Thymus (tissue), 14 donors: Measurements from ENCODE around the gene ARGLU1. TPM values are rescaled to one million over a fixed set of nuclear protein-coding genes. Genes with fewer than 3 reads are reported as not detected.

Source experiments
- DNase-seq, 9 donors: peaks; one replicate each; pipeline ENCODE4 v3.0.0-alpha.2; 2013; ENCODE audit warnings: low spot score in 9 of 9, low read depth in 6 of 9, missing footprints in 1 of 9
- H3K27ac ChIP-seq, 2 donors: one replicate each; pipeline ENCODE4 v1.5.1; 2013; ENCODE audit warnings: control low read depth in 1 of 2, low read depth in 1 of 2, low read length in 1 of 2, mild to moderate bottlenecking in 1 of 2, moderate library complexity in 1 of 2
- H3K27me3 ChIP-seq, 2 donors: one replicate each; pipeline ENCODE4 v1.5.1; 2013; ENCODE audit warnings: low read length in 1 of 2; ENCODE audit not compliant: control insufficient read depth in 2 of 2, insufficient read depth in 1 of 2
- H3K36me3 ChIP-seq, 2 donors: one replicate each; pipeline ENCODE4 v1.5.1; 2013; ENCODE audit warnings: low read length in 1 of 2, mild to moderate bottlenecking in 1 of 2, moderate library complexity in 1 of 2; ENCODE audit not compliant: control insufficient read depth in 2 of 2, insufficient read depth in 2 of 2
- H3K4me1 ChIP-seq, 2 donors: one replicate each; pipeline ENCODE4 v1.5.1; 2013; ENCODE audit warnings: low read length in 2 of 2; ENCODE audit not compliant: control insufficient read depth in 2 of 2, insufficient read depth in 2 of 2
- H3K4me3 ChIP-seq, 2 donors: one replicate each; pipeline ENCODE4 v1.5.1; 2013; ENCODE audit warnings: low read length in 2 of 2, control low read depth in 1 of 2, mild to moderate bottlenecking in 1 of 2
- H3K9me3 ChIP-seq, 2 donors: one replicate each; pipeline ENCODE4 v1.5.1; 2013; ENCODE audit warnings: low read length in 1 of 2, mild to moderate bottlenecking in 1 of 2; ENCODE audit not compliant: control insufficient read depth in 2 of 2, insufficient read depth in 1 of 2
- WGBS: extraction: QIAGEN DNeasy Blood & Tissue Kit; methylation state at CpG from one replicate; pipeline ENCODE4 v1.1.7; 2013; 5-methylcytosine and 5-hydroxymethylcytosine counted together
- long read RNA-seq, 10 donors: transcript quantifications; one replicate each; lab custom pipeline, GENCODE V29; 2026
- polyA plus RNA-seq: library from polyadenylated mRNA; stranded (reverse); fragments of 200-250 nt; gene quantifications from one replicate; pipeline ENCODE4 v1.2.3, GENCODE V29; 2013
- total RNA-seq: library from RNA; stranded (reverse); fragments of 120-200 nt; gene quantifications from one replicate; pipeline ENCODE4 v1.2.4, GENCODE V29; 2013
- donor health status: healthy.

ARGLU1 gene
- 141 TPM for total RNA-seq
- 268 TPM for polyA plus RNA-seq
- long read RNA-seq, donor 1, full-length matches to known transcripts: 9 of 37 reads
- long read RNA-seq, donor 1, partial matches to known transcripts: 28 of 37 reads
- long read RNA-seq, donor 1, other reads (novel, unspliced or antisense): 0 of 37 reads
- long read RNA-seq, donor 2: 0 reads
- long read RNA-seq, donor 3, full-length matches to known transcripts: 72 of 556 reads
- long read RNA-seq, donor 3, partial matches to known transcripts: 484 of 556 reads
- long read RNA-seq, donor 3, other reads (novel, unspliced or antisense): 0 of 556 reads
- long read RNA-seq, donor 4, full-length matches to known transcripts: 42 of 253 reads
- long read RNA-seq, donor 4, partial matches to known transcripts: 211 of 253 reads
- long read RNA-seq, donor 4, other reads (novel, unspliced or antisense): 0 of 253 reads
- long read RNA-seq, donor 5, full-length matches to known transcripts: 93 of 584 reads
- long read RNA-seq, donor 5, partial matches to known transcripts: 491 of 584 reads
- long read RNA-seq, donor 5, other reads (novel, unspliced or antisense): 0 of 584 reads
- long read RNA-seq, donor 6, full-length matches to known transcripts: 42 of 159 reads
- long read RNA-seq, donor 6, partial matches to known transcripts: 117 of 159 reads
- long read RNA-seq, donor 6, other reads (novel, unspliced or antisense): 0 of 159 reads
- long read RNA-seq, donor 7, full-length matches to known transcripts: 52 of 161 reads
- long read RNA-seq, donor 7, partial matches to known transcripts: 109 of 161 reads
- long read RNA-seq, donor 7, other reads (novel, unspliced or antisense): 0 of 161 reads
- long read RNA-seq, donor 8, full-length matches to known transcripts: 26 of 104 reads
- long read RNA-seq, donor 8, partial matches to known transcripts: 78 of 104 reads
- long read RNA-seq, donor 8, other reads (novel, unspliced or antisense): 0 of 104 reads
- long read RNA-seq, donor 9, full-length matches to known transcripts: 55 of 196 reads
- long read RNA-seq, donor 9, partial matches to known transcripts: 141 of 196 reads
- long read RNA-seq, donor 9, other reads (novel, unspliced or antisense): 0 of 196 reads
- long read RNA-seq, donor 10, full-length matches to known transcripts: 28 of 256 reads
- long read RNA-seq, donor 10, partial matches to known transcripts: 228 of 256 reads
- long read RNA-seq, donor 10, other reads (novel, unspliced or antisense): 0 of 256 reads

- H3K4me1 ChIP-seq: peaks cover 15 to 18% of the 10 kb centered on the region in 2 donors
- peaks cover 0 to 6% of the 10 kb centered on the region in 2 donors for H3K36me3 ChIP-seq
- H3K4me3 ChIP-seq: peak within 1 kb of the TSS; percentile 78 to 96
- peak within 1 kb of the TSS; percentile 98 to 99 for H3K27ac ChIP-seq
- H3K9me3 ChIP-seq: no peaks in the 10 kb centered on the region
- WGBS: under 1% methylated on average over 108 of the region's 108 CpGs
- H3K27me3 ChIP-seq: no peaks in the 10 kb centered on the region
- DNase-seq: peak; percentile 85 to 98 (median 94)
Observed at GRCh38 chr13:106567474-106568298, at the start of gene ARGLU1. TSS of gene ARGLU1 (minus strand) at chr13:106568137. CDS start at chr13:106567919, 218 bp downstream.

GRCh38 chr13:106617561-106617960, 49.6 kb upstream of the ARGLU1 start:
- Histone ChIP-seq H3K27me3 (peaks cover 0 to 4% of the 10 kb centered on the region in 2 donors), H3K36me3 (no peaks in the 10 kb centered on the region), H3K9me3 (no peaks in the 10 kb centered on the region), H3K4me1 (peaks cover 0 to 3% of the 10 kb centered on the region in 2 donors), H3K27ac (no peak overlapping the region), H3K4me3 (no peak overlapping the region)
- WGBS: 96% methylated on average over 3 of the region's 3 CpGs
- no peak for DNase-seq

- DNase-seq: no peak
- Histone ChIP-seq H3K9me3 (no peaks in the 10 kb centered on the region), H3K4me3 (no peak overlapping the region), H3K4me1 (peaks cover 0 to 3% of the 10 kb centered on the region in 2 donors), H3K27ac (no peak overlapping the region), H3K27me3 (peaks cover 0 to 4% of the 10 kb centered on the region in 2 donors), H3K36me3 (no peaks in the 10 kb centered on the region)
- 95% methylated on average over 3 of the region's 3 CpGs for WGBS
Observed at GRCh38 chr13:106616729-106617128, 48.8 kb upstream of the ARGLU1 start.

GRCh38 chr13:106614874-106615273, 46.9 kb upstream of the ARGLU1 start:
- 94% methylated on average over 4 of the region's 4 CpGs for WGBS
- Histone ChIP-seq H3K4me3 (no peak overlapping the region), H3K9me3 (no peaks in the 10 kb centered on the region), H3K27ac (no peak overlapping the region), H3K36me3 (no peaks in the 10 kb centered on the region), H3K27me3 (no peaks in the 10 kb centered on the region), H3K4me1 (peaks cover 0 to 3% of the 10 kb centered on the region in 2 donors)
- no peak for DNase-seq

GRCh38 chr13:106612688-106613087, 44.8 kb upstream of the ARGLU1 start:
- DNase-seq: peak in 2 of 9 donors; percentile 2 to 12
- Histone ChIP-seq H3K4me1 (no peaks in the 10 kb centered on the region), H3K27ac (no peak overlapping the region), H3K27me3 (no peaks in the 10 kb centered on the region), H3K4me3 (no peak overlapping the region), H3K36me3 (no peaks in the 10 kb centered on the region), H3K9me3 (no peaks in the 10 kb centered on the region)
- WGBS: 77% methylated on average over 1 of the region's 1 CpG

- H3K9me3 ChIP-seq: no peaks in the 10 kb centered on the region
- WGBS: 95% methylated on average over 1 of the region's 1 CpG
- DNase-seq: no peak
- no peaks in the 10 kb centered on the region for H3K36me3 ChIP-seq
- no peaks in the 10 kb centered on the region for H3K4me1 ChIP-seq
- no peak overlapping the region for H3K27ac ChIP-seq
- no peak overlapping the region for H3K4me3 ChIP-seq
- H3K27me3 ChIP-seq: no peaks in the 10 kb centered on the region
Observed at GRCh38 chr13:106610486-106610885, 42.5 kb upstream of the ARGLU1 start.

GRCh38 chr13:106609116-106609515, 41.2 kb upstream of the ARGLU1 start:
- no peaks in the 10 kb centered on the region for H3K9me3 ChIP-seq
- H3K4me1 ChIP-seq: no peaks in the 10 kb centered on the region
- no peak for DNase-seq
- H3K36me3 ChIP-seq: no peaks in the 10 kb centered on the region
- no peak overlapping the region for H3K4me3 ChIP-seq
- no peak overlapping the region for H3K27ac ChIP-seq
- 74% methylated on average over 5 of the region's 5 CpGs for WGBS
- no peaks in the 10 kb centered on the region for H3K27me3 ChIP-seq

GRCh38 chr13:106603546-106603945, 35.6 kb upstream of the ARGLU1 start:
- Histone ChIP-seq H3K27me3 (no peaks in the 10 kb centered on the region), H3K27ac (no peak overlapping the region), H3K36me3 (no peaks in the 10 kb centered on the region), H3K4me3 (no peak overlapping the region), H3K9me3 (no peaks in the 10 kb centered on the region), H3K4me1 (no peaks in the 10 kb centered on the region)
- 69% methylated on average over 7 of the region's 7 CpGs for WGBS
- no peak for DNase-seq
